Measurements from ENCODE around the gene EPB41L4A.

The EPB41L4A gene

DNA sequence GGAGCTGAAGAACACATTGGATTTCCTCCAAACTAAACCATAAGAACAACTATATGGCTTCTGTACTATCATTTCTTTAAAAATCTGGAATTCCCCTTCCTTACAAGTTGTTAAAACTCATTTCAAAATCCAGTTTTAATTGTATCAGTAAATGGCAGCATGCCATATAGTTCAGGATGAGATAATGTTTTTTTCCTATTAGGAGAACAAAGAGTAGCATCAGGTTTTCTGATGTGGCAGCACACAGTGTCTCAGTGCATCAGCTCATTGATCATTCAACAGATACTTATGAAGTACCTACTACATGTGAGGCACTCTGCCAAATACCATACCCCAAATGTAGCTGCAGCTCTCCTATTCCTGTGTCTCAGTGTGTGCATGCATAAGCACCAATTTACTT lies 161.1 kb downstream of the EPB41L4A start:
- TF ChIP-seq NFIC (IDR thresholded peaks at IDR 0.05) (no peak), TAF1 (IDR thresholded peaks at IDR 0.05; ENCODE audit: low read depth) (no peak), YY1 (IDR thresholded peaks at IDR 0.05; ENCODE audit: low read depth) (no peak), FOXM1 (IDR thresholded peaks at IDR 0.05; ENCODE audit: borderline replicate concordance, low read depth) (no peak), CEBPB (IDR thresholded peaks at IDR 0.05) (no peak), TCF12 (IDR thresholded peaks at IDR 0.05; ENCODE audit: low read depth) (no peak), EGR1 (IDR thresholded peaks at IDR 0.05) (no peak), ZBTB7A (IDR thresholded peaks at IDR 0.05; ENCODE audit: low read depth) (no peak), EP300 (IDR thresholded peaks at IDR 0.05; ENCODE audit: borderline replicate concordance) (no peak), CREB1 (IDR thresholded peaks at IDR 0.05; ENCODE audit: low read depth) (no peak), RAD21 (IDR thresholded peaks at IDR 0.05; ENCODE audit: low read depth) (no peak), TEAD4 (IDR thresholded peaks at IDR 0.05) (no peak)
- TF ChIP-seq, protein P1, sequence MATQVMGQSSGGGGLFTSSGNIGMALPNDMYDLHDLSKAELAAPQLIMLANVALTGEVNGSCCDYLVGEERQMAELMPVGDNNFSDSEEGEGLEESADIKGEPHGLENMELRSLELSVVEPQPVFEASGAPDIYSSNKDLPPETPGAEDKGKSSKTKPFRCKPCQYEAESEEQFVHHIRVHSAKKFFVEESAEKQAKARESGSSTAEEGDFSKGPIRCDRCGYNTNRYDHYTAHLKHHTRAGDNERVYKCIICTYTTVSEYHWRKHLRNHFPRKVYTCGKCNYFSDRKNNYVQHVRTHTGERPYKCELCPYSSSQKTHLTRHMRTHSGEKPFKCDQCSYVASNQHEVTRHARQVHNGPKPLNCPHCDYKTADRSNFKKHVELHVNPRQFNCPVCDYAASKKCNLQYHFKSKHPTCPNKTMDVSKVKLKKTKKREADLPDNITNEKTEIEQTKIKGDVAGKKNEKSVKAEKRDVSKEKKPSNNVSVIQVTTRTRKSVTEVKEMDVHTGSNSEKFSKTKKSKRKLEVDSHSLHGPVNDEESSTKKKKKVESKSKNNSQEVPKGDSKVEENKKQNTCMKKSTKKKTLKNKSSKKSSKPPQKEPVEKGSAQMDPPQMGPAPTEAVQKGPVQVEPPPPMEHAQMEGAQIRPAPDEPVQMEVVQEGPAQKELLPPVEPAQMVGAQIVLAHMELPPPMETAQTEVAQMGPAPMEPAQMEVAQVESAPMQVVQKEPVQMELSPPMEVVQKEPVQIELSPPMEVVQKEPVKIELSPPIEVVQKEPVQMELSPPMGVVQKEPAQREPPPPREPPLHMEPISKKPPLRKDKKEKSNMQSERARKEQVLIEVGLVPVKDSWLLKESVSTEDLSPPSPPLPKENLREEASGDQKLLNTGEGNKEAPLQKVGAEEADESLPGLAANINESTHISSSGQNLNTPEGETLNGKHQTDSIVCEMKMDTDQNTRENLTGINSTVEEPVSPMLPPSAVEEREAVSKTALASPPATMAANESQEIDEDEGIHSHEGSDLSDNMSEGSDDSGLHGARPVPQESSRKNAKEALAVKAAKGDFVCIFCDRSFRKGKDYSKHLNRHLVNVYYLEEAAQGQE (IDR thresholded peaks at IDR 0.05; ENCODE audit: low read depth): no peak
- TF ChIP-seq, protein P2, sequence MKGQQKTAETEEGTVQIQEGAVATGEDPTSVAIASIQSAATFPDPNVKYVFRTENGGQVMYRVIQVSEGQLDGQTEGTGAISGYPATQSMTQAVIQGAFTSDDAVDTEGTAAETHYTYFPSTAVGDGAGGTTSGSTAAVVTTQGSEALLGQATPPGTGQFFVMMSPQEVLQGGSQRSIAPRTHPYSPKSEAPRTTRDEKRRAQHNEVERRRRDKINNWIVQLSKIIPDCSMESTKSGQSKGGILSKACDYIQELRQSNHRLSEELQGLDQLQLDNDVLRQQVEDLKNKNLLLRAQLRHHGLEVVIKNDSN (IDR thresholded peaks at IDR 0.05): no peak
- TF ChIP-seq, protein P3, sequence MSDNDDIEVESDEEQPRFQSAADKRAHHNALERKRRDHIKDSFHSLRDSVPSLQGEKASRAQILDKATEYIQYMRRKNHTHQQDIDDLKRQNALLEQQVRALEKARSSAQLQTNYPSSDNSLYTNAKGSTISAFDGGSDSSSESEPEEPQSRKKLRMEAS (IDR thresholded peaks at IDR 0.05): no peak

DNA sequence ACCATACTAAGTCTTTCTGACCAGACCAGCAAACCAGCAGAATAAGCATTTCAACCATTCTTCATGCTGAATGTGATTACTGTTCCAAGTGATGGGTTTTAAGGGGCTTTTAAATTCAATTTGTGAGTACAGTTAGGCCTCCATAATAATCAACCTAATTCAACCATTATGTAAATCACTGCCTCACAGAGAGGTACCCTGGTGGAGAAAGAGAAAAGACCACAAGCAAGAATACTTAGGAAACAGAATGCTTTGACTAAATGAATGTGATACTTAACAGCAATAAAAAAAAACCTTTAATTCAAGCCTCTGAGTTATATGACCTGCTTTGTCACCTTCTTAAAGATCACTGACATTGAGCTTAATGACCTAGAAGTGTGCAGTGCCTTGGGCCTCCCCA lies 162.1 kb downstream of the EPB41L4A start:
- TF ChIP-seq ZBTB7A (IDR thresholded peaks at IDR 0.05; ENCODE audit: low read depth): no peak
- no peak for TF ChIP-seq FOXM1 (IDR thresholded peaks at IDR 0.05; ENCODE audit: borderline replicate concordance, low read depth)
- TF ChIP-seq, protein P1 (IDR thresholded peaks at IDR 0.05; ENCODE audit: low read depth): no peak
- TF ChIP-seq, protein P3 (IDR thresholded peaks at IDR 0.05): no peak
- TF ChIP-seq YY1 (IDR thresholded peaks at IDR 0.05; ENCODE audit: low read depth): no peak
- no peak for TF ChIP-seq RAD21 (IDR thresholded peaks at IDR 0.05; ENCODE audit: low read depth)
- TF ChIP-seq NFIC (IDR thresholded peaks at IDR 0.05): no peak
- TF ChIP-seq EP300 (IDR thresholded peaks at IDR 0.05; ENCODE audit: borderline replicate concordance): no peak
- TF ChIP-seq, protein P2 (IDR thresholded peaks at IDR 0.05): no peak
- TF ChIP-seq EGR1 (IDR thresholded peaks at IDR 0.05): no peak
- TF ChIP-seq CREB1 (IDR thresholded peaks at IDR 0.05; ENCODE audit: low read depth): no peak
- no peak for TF ChIP-seq TEAD4 (IDR thresholded peaks at IDR 0.05)
- no peak for TF ChIP-seq CEBPB (IDR thresholded peaks at IDR 0.05)

DNA sequence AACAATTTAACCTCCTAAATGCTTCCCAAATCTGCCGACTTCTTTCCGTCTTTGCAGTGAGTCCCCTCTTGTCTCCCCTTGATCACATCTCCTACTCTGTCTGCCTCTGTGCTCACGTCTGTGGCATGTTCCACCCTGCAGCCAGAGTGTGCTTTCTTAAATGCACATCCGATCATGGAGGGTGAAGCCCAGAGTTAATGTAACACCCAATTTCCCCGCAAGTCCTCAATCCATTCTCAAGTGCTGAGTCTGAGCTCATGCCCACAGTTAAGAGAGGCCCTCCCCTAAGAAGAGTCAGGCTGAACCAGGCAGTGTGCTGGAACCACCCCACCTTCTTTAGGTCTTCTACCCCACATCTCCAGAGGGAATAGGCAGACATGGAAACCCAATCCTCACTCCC lies 164.8 kb downstream of the EPB41L4A start:
- TF ChIP-seq CEBPB (IDR thresholded peaks at IDR 0.05) (no peak), ZBTB7A (IDR thresholded peaks at IDR 0.05; ENCODE audit: low read depth) (no peak), EGR1 (IDR thresholded peaks at IDR 0.05) (no peak), FOXM1 (IDR thresholded peaks at IDR 0.05; ENCODE audit: borderline replicate concordance, low read depth) (no peak), CREB1 (IDR thresholded peaks at IDR 0.05; ENCODE audit: low read depth) (no peak), TCF12 (IDR thresholded peaks at IDR 0.05; ENCODE audit: low read depth) (no peak), TAF1 (IDR thresholded peaks at IDR 0.05; ENCODE audit: low read depth) (no peak), YY1 (IDR thresholded peaks at IDR 0.05; ENCODE audit: low read depth) (no peak), EP300 (IDR thresholded peaks at IDR 0.05; ENCODE audit: borderline replicate concordance) (no peak), NFIC (IDR thresholded peaks at IDR 0.05) (no peak), TEAD4 (IDR thresholded peaks at IDR 0.05) (no peak), RAD21 (IDR thresholded peaks at IDR 0.05; ENCODE audit: low read depth) (no peak)
- TF ChIP-seq, protein P2 (IDR thresholded peaks at IDR 0.05): no peak
- TF ChIP-seq, protein P3 (IDR thresholded peaks at IDR 0.05): no peak
- TF ChIP-seq, protein P1 (IDR thresholded peaks at IDR 0.05; ENCODE audit: low read depth): no peak

Data from Ishikawa (cell line).